ENCODE measurements around the gene POR.

Gene POR

GRCh38 chr7:75891815-75892411 is 23.0 kb upstream of the POR start:
- no peak for ATAC-seq
- TF ChIP-seq CSDC2 (CRISPR knock-in tag; IDR thresholded peaks at IDR 0.05) (no peak), ESRRG (CRISPR knock-in tag; IDR thresholded peaks at IDR 0.05) (no peak), BACH2 (CRISPR knock-in tag; IDR thresholded peaks at IDR 0.05; ENCODE audit: borderline replicate concordance) (no peak), SNAI2 (CRISPR knock-in tag; IDR thresholded peaks at IDR 0.05) (no peak), CSRNP3 (CRISPR knock-in tag; IDR thresholded peaks at IDR 0.05) (no peak), ISL1 (CRISPR knock-in tag; IDR thresholded peaks at IDR 0.05) (no peak), ZNF8 (CRISPR knock-in tag; IDR thresholded peaks at IDR 0.05) (no peak), ZFP30 (CRISPR knock-in tag; IDR thresholded peaks at IDR 0.05) (no peak), TCF4 (CRISPR knock-in tag; IDR thresholded peaks at IDR 0.05; ENCODE audit: borderline replicate concordance) (no peak), ZC3H10 (CRISPR knock-in tag; IDR thresholded peaks at IDR 0.05) (no peak), PPARA (CRISPR knock-in tag; IDR thresholded peaks at IDR 0.05; ENCODE audit: borderline replicate concordance) (no peak), PATZ1 (CRISPR knock-in tag; IDR thresholded peaks at IDR 0.05; ENCODE audit: borderline replicate concordance) (no peak), ARNTL (CRISPR knock-in tag; IDR thresholded peaks at IDR 0.05; ENCODE audit: borderline replicate concordance, low read depth) (no peak), CREB5 (CRISPR knock-in tag; IDR thresholded peaks at IDR 0.05; ENCODE audit: low read depth) (no peak)
- TF ChIP-seq, protein P1, sequence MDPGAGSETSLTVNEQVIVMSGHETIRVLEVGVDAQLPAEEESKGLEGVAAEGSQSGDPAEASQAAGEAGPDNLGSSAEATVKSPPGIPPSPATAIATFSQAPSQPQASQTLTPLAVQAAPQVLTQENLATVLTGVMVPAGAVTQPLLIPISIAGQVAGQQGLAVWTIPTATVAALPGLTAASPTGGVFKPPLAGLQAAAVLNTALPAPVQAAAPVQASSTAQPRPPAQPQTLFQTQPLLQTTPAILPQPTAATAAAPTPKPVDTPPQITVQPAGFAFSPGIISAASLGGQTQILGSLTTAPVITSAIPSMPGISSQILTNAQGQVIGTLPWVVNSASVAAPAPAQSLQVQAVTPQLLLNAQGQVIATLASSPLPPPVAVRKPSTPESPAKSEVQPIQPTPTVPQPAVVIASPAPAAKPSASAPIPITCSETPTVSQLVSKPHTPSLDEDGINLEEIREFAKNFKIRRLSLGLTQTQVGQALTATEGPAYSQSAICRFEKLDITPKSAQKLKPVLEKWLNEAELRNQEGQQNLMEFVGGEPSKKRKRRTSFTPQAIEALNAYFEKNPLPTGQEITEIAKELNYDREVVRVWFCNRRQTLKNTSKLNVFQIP (CRISPR knock-in tag; IDR thresholded peaks at IDR 0.05; ENCODE audit: borderline replicate concordance, low read depth), result no peak

GRCh38 chr7:75892634-75893272 is 22.2 kb upstream of the POR start:
- ATAC-seq, result no peak
- no peak for TF ChIP-seq RARB (CRISPR knock-in tag; IDR thresholded peaks at IDR 0.05)
- no peak for TF ChIP-seq TOX (CRISPR knock-in tag; IDR thresholded peaks at IDR 0.05; ENCODE audit: borderline replicate concordance)
- TF ChIP-seq CREB5 (CRISPR knock-in tag; IDR thresholded peaks at IDR 0.05; ENCODE audit: low read depth), result no peak
- no peak for TF ChIP-seq ZFP30 (CRISPR knock-in tag; IDR thresholded peaks at IDR 0.05)
- no peak for TF ChIP-seq CSRNP3 (CRISPR knock-in tag; IDR thresholded peaks at IDR 0.05)
- TF ChIP-seq ZNF8 (CRISPR knock-in tag; IDR thresholded peaks at IDR 0.05), result no peak
- TF ChIP-seq ZFP3 (CRISPR knock-in tag; IDR thresholded peaks at IDR 0.05), result no peak
- no peak for TF ChIP-seq ZNF565 (CRISPR knock-in tag; conservative IDR thresholded peaks at IDR 0.05; ENCODE audit: low read depth)
- TF ChIP-seq ZC3H10 (CRISPR knock-in tag; IDR thresholded peaks at IDR 0.05), result no peak
- no peak for TF ChIP-seq PPARA (CRISPR knock-in tag; IDR thresholded peaks at IDR 0.05; ENCODE audit: borderline replicate concordance)
- TF ChIP-seq TCF4 (CRISPR knock-in tag; IDR thresholded peaks at IDR 0.05; ENCODE audit: borderline replicate concordance), result no peak
- TF ChIP-seq GLIS3 (CRISPR knock-in tag; IDR thresholded peaks at IDR 0.05), result no peak
- no peak for TF ChIP-seq ISL1 (CRISPR knock-in tag; IDR thresholded peaks at IDR 0.05)
- TF ChIP-seq ZNF70 (CRISPR knock-in tag; IDR thresholded peaks at IDR 0.05), result no peak
